ENCODE data around the gene RINL.

- TF ChIP-seq POLR2A (IDR thresholded peaks at IDR 0.05; ENCODE audit: low read depth), result no peak
- TF ChIP-seq CTCF (IDR thresholded peaks at IDR 0.05), result no peak
- no peak for TF ChIP-seq POLR2AphosphoS5 (IDR thresholded peaks at IDR 0.05)
Measured at GRCh38 chr19:38868551-38868950, 9.5 kb downstream of the RINL start.

Data from esophagus muscularis mucosa (tissue), 3 donors.